PC-9 (cell line): ENCODE measurements around the gene TELO2. TPM values are rescaled to one million over a fixed set of nuclear protein-coding genes. Genes with fewer than 3 reads are reported as not detected.

Experiments used
- BruUV-seq: library from RNA; stranded (reverse); fragments of 400-500 nt; replicated peaks from 2 replicates; lab custom pipeline; 2021; lab: Mats Ljungman, UMichigan
- CTCF ChIA-PET: fragments of 300-600 bp; sonication (Branson Sonifier 250); formaldehyde crosslinking; loops from one replicate; lab custom pipeline; 2022; ENCODE audit warnings: antibody characterized with exemption; lab: Charles Lee
- POLR2A ChIA-PET: fragments of 300-600 bp; sonication (Branson Sonifier 250); formaldehyde crosslinking; loops from one replicate; lab custom pipeline; 2022; ENCODE audit warnings: antibody characterized with exemption; ENCODE audit not compliant: unreplicated experiment; lab: Charles Lee
- DNase-seq, 2 experiments: peaks; one replicate each; pipeline versions ENCODE4 v3.0.0 to v3.0.0-alpha.2; 2015 to 2022; ENCODE audit warnings: mixed read lengths in 1 of 2
- H2AFZ ChIP-seq: fragments of 200-600 bp; sonication (generic); 2 replicates; pipeline ENCODE4 v1.8.1; 2017; ENCODE audit warnings: antibody characterized with exemption
- H3F3A ChIP-seq: fragments of 200-600 bp; sonication (generic); 2 replicates; pipeline ENCODE4 v1.8.1; 2017; ENCODE audit warnings: antibody characterized with exemption, mild to moderate bottlenecking, low read depth; ENCODE audit not compliant: insufficient read depth
- H3K27ac ChIP-seq: fragments of 200-600 bp; sonication (generic); 2 replicates; pipeline ENCODE4 v1.6.1; 2016; ENCODE audit warnings: mixed run types
- H3K27me3 ChIP-seq: fragments of 200-600 bp; sonication (generic); 2 replicates; pipeline ENCODE4 v1.6.1; 2016; ENCODE audit warnings: low read depth, mixed run types; ENCODE audit not compliant: insufficient read depth
- H3K36me3 ChIP-seq: fragments of 200-600 bp; sonication (generic); 2 replicates; pipeline ENCODE4 v1.6.1; 2016; ENCODE audit warnings: low read depth, mixed run types
- H3K4me1 ChIP-seq: fragments of 200-600 bp; sonication (generic); replicated peaks from 2 replicates; pipeline ENCODE4 v1.6.1; 2016; ENCODE audit warnings: mixed run types; ENCODE audit not compliant: insufficient read depth
- H3K4me2 ChIP-seq: fragments of 200-600 bp; sonication (generic); 2 replicates; pipeline ENCODE4 v1.6.1; 2017; ENCODE audit warnings: mixed run types
- H3K4me3 ChIP-seq: fragments of 200-600 bp; sonication (generic); 2 replicates; pipeline ENCODE4 v1.6.1; 2016; ENCODE audit warnings: mixed run types
- H3K79me2 ChIP-seq: fragments of 200-600 bp; sonication (generic); 2 replicates; pipeline ENCODE4 v1.6.1; 2017; ENCODE audit warnings: low read depth, mixed run types
- H3K9me2 ChIP-seq: fragments of 200-600 bp; sonication (generic); 2 replicates; pipeline ENCODE4 v1.8.1; 2017; ENCODE audit warnings: mild to moderate bottlenecking; ENCODE audit not compliant: insufficient read depth
- H3K9me3 ChIP-seq: fragments of 200-600 bp; sonication (generic); 2 replicates; pipeline ENCODE4 v1.8.1; 2016; ENCODE audit warnings: low read depth; ENCODE audit not compliant: insufficient read depth
- H4K20me1 ChIP-seq: fragments of 200-600 bp; sonication (generic); 2 replicates; pipeline ENCODE4 v1.8.1; 2017; ENCODE audit not compliant: insufficient read depth
- EZH2 ChIP-seq: fragments of 200-600 bp; sonication (generic); IDR thresholded peaks from 2 replicates; pipeline ENCODE4 v1.8.0; 2017; ENCODE audit warnings: antibody characterized with exemption, low read depth
- intact Hi-C: fragments of 100-400 bp; cut with micrococcal nuclease; formaldehyde crosslinking; loops from one replicate; pipeline ENCODE4 v1.10.0; 2022; ENCODE audit not compliant: unreplicated experiment
- total RNA-seq: library from RNA; stranded (reverse); gene quantifications from 2 replicates; pipeline ENCODE4 v1.2.3, GENCODE V29; 2021
- TF ChIP-seq, protein P1 (sequence below): fragments of 200-600 bp; sonication (generic); conservative IDR thresholded peaks from 2 replicates; pipeline ENCODE4 v1.6.1; 2017; ENCODE audit warnings: mixed run types, antibody characterized with exemption, mild to moderate bottlenecking, moderate library complexity

TELO2 gene
- total RNA-seq, 1 experiment from 2014 or later, result 56.0 TPM

GRCh38 chr16:1472974-1473373 lies 20.2 kb upstream of the TELO2 start:
- BruUV-seq, result no TSS peak
- H3K4me2 ChIP-seq, result peak overlapping the region; percentile 36; the same call in 1 of the 2 replicates
- no peak overlapping the region for H3K4me3 ChIP-seq
- POLR2A ChIA-PET, result no interaction called here
- TF ChIP-seq EZH2, result no peak
- TF ChIP-seq, protein P1, sequence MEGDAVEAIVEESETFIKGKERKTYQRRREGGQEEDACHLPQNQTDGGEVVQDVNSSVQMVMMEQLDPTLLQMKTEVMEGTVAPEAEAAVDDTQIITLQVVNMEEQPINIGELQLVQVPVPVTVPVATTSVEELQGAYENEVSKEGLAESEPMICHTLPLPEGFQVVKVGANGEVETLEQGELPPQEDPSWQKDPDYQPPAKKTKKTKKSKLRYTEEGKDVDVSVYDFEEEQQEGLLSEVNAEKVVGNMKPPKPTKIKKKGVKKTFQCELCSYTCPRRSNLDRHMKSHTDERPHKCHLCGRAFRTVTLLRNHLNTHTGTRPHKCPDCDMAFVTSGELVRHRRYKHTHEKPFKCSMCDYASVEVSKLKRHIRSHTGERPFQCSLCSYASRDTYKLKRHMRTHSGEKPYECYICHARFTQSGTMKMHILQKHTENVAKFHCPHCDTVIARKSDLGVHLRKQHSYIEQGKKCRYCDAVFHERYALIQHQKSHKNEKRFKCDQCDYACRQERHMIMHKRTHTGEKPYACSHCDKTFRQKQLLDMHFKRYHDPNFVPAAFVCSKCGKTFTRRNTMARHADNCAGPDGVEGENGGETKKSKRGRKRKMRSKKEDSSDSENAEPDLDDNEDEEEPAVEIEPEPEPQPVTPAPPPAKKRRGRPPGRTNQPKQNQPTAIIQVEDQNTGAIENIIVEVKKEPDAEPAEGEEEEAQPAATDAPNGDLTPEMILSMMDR, result no peak
- peaks cover 12% of the 10 kb centered on the region for H4K20me1 ChIP-seq
- intact Hi-C loops, result no loop called here
- H2AFZ ChIP-seq, result no peak overlapping the region
- no peaks in the 10 kb centered on the region for H3F3A ChIP-seq
- H3K27ac ChIP-seq, result no peak overlapping the region
- no peaks in the 10 kb centered on the region for H3K9me2 ChIP-seq
- H3K4me1 ChIP-seq, result peaks cover 12% of the 10 kb centered on the region
- peaks cover 54% of the 10 kb centered on the region for H3K79me2 ChIP-seq
- no peak for DNase-seq
- CTCF ChIA-PET, result no interaction called here
- H3K27me3 ChIP-seq, result no peaks in the 10 kb centered on the region
- H3K9me3 ChIP-seq, result no peaks in the 10 kb centered on the region
- no peaks in the 10 kb centered on the region for H3K36me3 ChIP-seq

DNA sequence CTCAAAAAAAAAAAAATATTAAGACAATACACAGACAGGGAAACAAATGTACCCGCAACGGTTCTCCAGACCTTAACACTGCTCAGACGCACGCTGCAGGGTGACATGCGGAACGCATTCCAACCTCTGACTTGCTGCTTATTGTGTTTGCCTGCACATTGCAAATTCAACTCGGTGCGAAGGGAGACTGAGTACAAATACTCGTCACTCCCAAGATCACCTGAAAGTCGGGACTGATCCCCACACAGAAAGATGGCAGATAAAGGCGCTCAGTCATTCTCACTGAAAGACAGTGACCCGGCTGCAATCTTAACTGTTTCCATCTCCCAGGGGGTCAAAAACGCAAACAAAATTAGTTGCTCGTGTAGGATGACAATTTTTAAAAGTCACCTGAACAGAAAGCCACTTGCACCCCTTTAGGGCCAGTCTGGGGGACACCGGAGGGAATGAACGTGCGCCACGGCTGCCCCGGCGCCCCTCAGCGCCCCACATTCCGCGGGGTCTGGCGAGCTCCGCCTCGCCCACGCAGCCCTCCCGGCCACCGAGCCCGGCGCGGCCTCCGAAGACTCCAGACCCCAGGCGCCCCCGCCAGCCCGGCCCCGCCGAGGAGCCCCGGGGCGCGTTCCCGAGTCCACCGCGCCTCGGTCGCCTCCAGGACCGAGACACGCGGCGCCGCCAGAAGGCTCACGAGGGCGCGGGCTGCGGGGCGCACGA lies 18.9 kb upstream of the TELO2 start:
- Histone ChIP-seq H3K27ac (no peak overlapping the region; the same call in 1 of the 2 replicates), H4K20me1 (peaks cover 12% of the 10 kb centered on the region), H3K27me3 (no peaks in the 10 kb centered on the region), H3K79me2 (peaks cover 48% of the 10 kb centered on the region), H2AFZ (peak overlapping the region; percentile 73), H3K4me1 (peaks cover 12% of the 10 kb centered on the region), H3F3A (no peaks in the 10 kb centered on the region), H3K4me3 (peak overlapping the region; percentile 99), H3K36me3 (no peaks in the 10 kb centered on the region), H3K9me2 (no peaks in the 10 kb centered on the region), H3K4me2 (peak overlapping the region; percentile 99), H3K9me3 (no peaks in the 10 kb centered on the region)
- BruUV-seq, result TSS peak; percentile 58
- intact Hi-C loops, result no loop called here
- no peak for TF ChIP-seq EZH2
- ChIA-PET CTCF (no interaction called here), POLR2A (no interaction called here)
- DNase-seq, result no peak

GRCh38 chr16:1474796-1475551 lies 18.2 kb upstream of the TELO2 start, which contains the start of gene CLCN7:
CLCN7 (minus strand) TSS chr16:1475028; CDS start chr16:1474974, 54 bp downstream.
- H3K4me2 ChIP-seq, result peak within 1 kb of the TSS; percentile 99
- peak; percentile 51 to 92 for DNase-seq
- no peaks in the 10 kb centered on the region for H3K9me2 ChIP-seq
- no peaks in the 10 kb centered on the region for H3F3A ChIP-seq
- H3K36me3 ChIP-seq, result no peaks in the 10 kb centered on the region
- H3K27me3 ChIP-seq, result no peaks in the 10 kb centered on the region
- intact Hi-C loops, result loop anchor here (5.0 kb wide), 1 partner anchor 137 kb away; the partner anchor contains the start of genes CRAMP1 and IFT140
- H3K4me1 ChIP-seq, result peaks cover 12% of the 10 kb centered on the region
- POLR2A ChIA-PET, result no interaction called here
- peak within 1 kb of the TSS; percentile 96 for H2AFZ ChIP-seq
- H3K27ac ChIP-seq, result peak within 1 kb of the TSS; percentile 65
- CTCF ChIA-PET, result no interaction called here
- peak within 1 kb of the TSS; percentile 99 for H3K4me3 ChIP-seq
- TF ChIP-seq, protein P1, result no peak
- TF ChIP-seq EZH2, result no peak
- no peaks in the 10 kb centered on the region for H3K9me3 ChIP-seq
- peaks cover 8% of the 10 kb centered on the region for H4K20me1 ChIP-seq
- peaks cover 42% of the 10 kb centered on the region for H3K79me2 ChIP-seq
- BruUV-seq, result TSS peak; percentile 45
